Ovary (tissue), 3 donors: ENCODE results near the gene SEC24D.

Experiments used
- CTCF ChIP-seq, 3 donors: fragments of 450-650 bp in 2 of 3; fragments of 200-600 bp in 1 of 3; IDR thresholded peaks; one replicate each; pipeline versions ENCODE4 v1.5.1 to v1.8.0; 2016 to 2022; ENCODE audit warnings: antibody characterized with exemption in 3 of 3, mild to moderate bottlenecking in 1 of 3
- POLR2A ChIP-seq: fragments of 450-650 bp; IDR thresholded peaks from one replicate; pipeline ENCODE4 v1.6.1; 2017; ENCODE audit warnings: antibody characterized with exemption, mild to moderate bottlenecking, moderate library complexity
- donor health status: DM: no; HTN: no; CAD: no.

GRCh38 chr4:118788911-118789310 lies 47.0 kb downstream of the SEC24D start:
- no peak for TF ChIP-seq CTCF (IDR thresholded peaks at IDR 0.05)
- TF ChIP-seq POLR2A, result no peak
